ENCODE measurements around the gene KRTAP4-11. TPM values are rescaled to one million over a fixed set of nuclear protein-coding genes. Genes with fewer than 3 reads are reported as not detected.
"Not testable (repeated sequence)": the region's sequence is repeated elsewhere in the genome, so short reads cannot be mapped to it uniquely, and the experiment has no call there.

The KRTAP4-11 gene
- total RNA-seq, 1 donor from 2014 or later, result not detected

GRCh38 chr17:41141361-41141760, 23.2 kb upstream of the KRTAP4-11 start:
- TF ChIP-seq CTCF (conservative IDR thresholded peaks at IDR 0.05), result no peak
- DNase-seq (ENCODE audit: extremely low spot score, unreplicated experiment), result no peak
- H3K27me3 Mint-ChIP-seq, result no peaks in the 10 kb centered on the region
- no peak overlapping the region for H3K4me3 Mint-ChIP-seq
- H3K36me3 Mint-ChIP-seq, result peaks cover 12% of the 10 kb centered on the region
- peaks cover 26% of the 10 kb centered on the region for H3K9me3 Mint-ChIP-seq
- no peak overlapping the region for H3K27ac Mint-ChIP-seq
- H3K4me1 Mint-ChIP-seq (ENCODE audit: unreplicated experiment), result no peaks in the 10 kb centered on the region

- Mint-ChIP-seq H3K27ac (no peak within 1 kb of the TSS), H3K4me3 (no peak within 1 kb of the TSS), H3K4me1 (ENCODE audit: unreplicated experiment) (no peaks in the 10 kb centered on the region), H3K36me3 (peaks cover 12% of the 10 kb centered on the region), H3K27me3 (no peaks in the 10 kb centered on the region), H3K9me3 (peaks cover 26% of the 10 kb centered on the region)
- no peak for DNase-seq (ENCODE audit: extremely low spot score, unreplicated experiment)
- no peak for TF ChIP-seq CTCF (conservative IDR thresholded peaks at IDR 0.05)
These were observed 22.4 kb upstream of the KRTAP4-11 start, which contains the start of gene KRTAP4-6 for GRCh38 chr17:41140360-41141131. Gene KRTAP4-6 (minus strand): TSS chr17:41140544. CDS start chr17:41140487, 57 bp downstream.

DNA sequence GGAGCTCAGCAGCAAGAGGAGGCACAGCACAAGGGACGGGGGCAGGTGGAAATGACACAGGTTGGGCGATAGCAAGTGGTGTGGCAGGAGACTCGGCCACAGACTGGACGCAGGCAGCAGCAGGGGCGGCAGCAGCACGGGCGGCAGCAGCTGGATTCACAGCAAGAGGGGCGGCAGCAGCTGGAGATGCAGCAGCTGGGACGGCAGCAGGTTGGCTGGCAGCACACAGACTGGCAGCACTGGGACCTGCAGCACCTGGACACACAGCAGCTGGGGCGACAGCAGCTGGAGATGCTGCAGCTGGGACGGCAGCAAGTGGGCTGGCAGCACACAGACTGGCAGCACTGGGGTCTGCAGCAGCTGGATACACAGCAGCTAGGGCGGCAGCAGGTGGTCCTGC, 21.7 kb upstream of the KRTAP4-11 start:
- not testable (repeated sequence) for H3K4me3 Mint-ChIP-seq; H3K27me3 Mint-ChIP-seq; DNase-seq (ENCODE audit: extremely low spot score, unreplicated experiment); H3K27ac Mint-ChIP-seq; H3K4me1 Mint-ChIP-seq (ENCODE audit: unreplicated experiment)
- Mint-ChIP-seq H3K9me3 (peaks cover 26% of the 10 kb centered on the region), H3K36me3 (peaks cover 12% of the 10 kb centered on the region)

DNA sequence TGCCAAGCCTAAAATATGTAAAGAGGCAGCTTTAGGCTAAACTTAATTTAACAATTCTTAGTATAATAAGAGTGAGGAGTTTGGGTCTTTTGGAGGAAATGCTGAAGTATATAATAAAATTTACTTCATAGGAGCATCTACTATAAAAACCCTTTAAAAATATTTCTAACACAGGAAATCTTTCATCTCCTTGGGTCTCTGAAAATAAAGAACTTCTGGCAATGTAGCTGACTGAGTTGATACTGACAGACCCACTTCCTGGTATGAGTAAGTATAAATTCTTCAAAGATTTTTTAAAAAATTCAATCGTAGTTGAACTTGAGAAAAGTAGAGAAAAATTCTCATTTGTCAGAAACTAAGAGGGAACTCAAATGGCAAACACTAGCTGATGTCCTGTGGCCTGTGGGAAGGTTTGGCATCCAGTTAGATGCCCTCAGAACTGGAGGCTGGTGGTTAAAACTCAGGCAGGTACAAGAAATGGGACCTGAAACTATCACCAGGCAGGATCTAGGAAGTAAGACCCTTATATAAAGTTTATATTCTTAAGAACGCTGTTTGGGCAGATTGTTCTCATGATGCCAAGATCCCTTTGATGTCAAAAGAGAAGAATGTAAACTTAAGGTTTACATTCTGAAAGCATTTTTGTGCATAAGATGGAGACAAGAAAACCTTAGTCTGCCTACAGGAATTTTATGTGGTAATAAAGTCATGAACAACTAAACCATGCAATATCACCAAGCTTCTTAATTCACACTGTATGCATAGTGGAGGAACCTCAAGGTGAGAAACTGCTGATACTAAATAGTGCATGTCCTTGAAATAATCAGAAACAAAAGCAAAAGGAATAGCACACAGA, 15.9 kb upstream of the KRTAP4-11 start:
- TF ChIP-seq CTCF (conservative IDR thresholded peaks at IDR 0.05), result no peak
- no peak for DNase-seq (ENCODE audit: extremely low spot score, unreplicated experiment)
- no peak overlapping the region for H3K27ac Mint-ChIP-seq

GRCh38 chr17:41131979-41132378, 13.8 kb upstream of the KRTAP4-11 start:
- Mint-ChIP-seq H3K27me3 (no peaks in the 10 kb centered on the region), H3K4me1 (ENCODE audit: unreplicated experiment) (no peaks in the 10 kb centered on the region), H3K4me3 (no peak overlapping the region), H3K9me3 (peaks cover 9% of the 10 kb centered on the region), H3K36me3 (no peaks in the 10 kb centered on the region), H3K27ac (peak overlapping the region; percentile 22)
- DNase-seq (ENCODE audit: extremely low spot score, unreplicated experiment), result no peak
- TF ChIP-seq CTCF (conservative IDR thresholded peaks at IDR 0.05), result no peak

More for the DNA sequence above, 15.9 kb upstream of the KRTAP4-11 start:
- Mint-ChIP-seq H3K27me3 (no peaks in the 10 kb centered on the region), H3K4me3 (no peak overlapping the region), H3K9me3 (peaks cover 11% of the 10 kb centered on the region), H3K36me3 (no peaks in the 10 kb centered on the region), H3K4me1 (ENCODE audit: unreplicated experiment) (no peaks in the 10 kb centered on the region)

- no peak for DNase-seq (ENCODE audit: extremely low spot score, unreplicated experiment)
- Mint-ChIP-seq H3K4me1 (ENCODE audit: unreplicated experiment) (no peaks in the 10 kb centered on the region), H3K4me3 (no peak overlapping the region), H3K36me3 (no peaks in the 10 kb centered on the region), H3K27me3 (peaks cover 4% of the 10 kb centered on the region), H3K27ac (no peak overlapping the region), H3K9me3 (peaks cover 7% of the 10 kb centered on the region)
- TF ChIP-seq CTCF (conservative IDR thresholded peaks at IDR 0.05), result no peak
These were observed 9.2 kb upstream of the KRTAP4-11 start for GRCh38 chr17:41127371-41127770.

All from type B pancreatic cell (in vitro differentiated cells).